ENCODE measurements around the gene EPOP.

The EPOP gene

DNA sequence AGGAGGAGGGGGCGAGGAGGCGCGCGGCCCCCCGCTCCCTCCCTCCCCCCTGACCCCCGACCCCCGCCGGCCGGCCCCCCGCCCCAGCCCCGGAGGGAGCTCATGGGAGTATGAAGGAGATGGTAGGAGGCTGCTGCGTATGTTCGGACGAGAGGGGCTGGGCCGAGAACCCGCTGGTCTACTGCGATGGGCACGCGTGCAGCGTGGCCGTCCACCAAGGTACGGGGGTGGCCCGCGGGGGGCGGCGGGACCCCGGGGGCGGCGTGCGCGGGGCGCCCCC is 30.7 kb upstream of the EPOP start:
- no peak for FAIRE-seq

DNA sequence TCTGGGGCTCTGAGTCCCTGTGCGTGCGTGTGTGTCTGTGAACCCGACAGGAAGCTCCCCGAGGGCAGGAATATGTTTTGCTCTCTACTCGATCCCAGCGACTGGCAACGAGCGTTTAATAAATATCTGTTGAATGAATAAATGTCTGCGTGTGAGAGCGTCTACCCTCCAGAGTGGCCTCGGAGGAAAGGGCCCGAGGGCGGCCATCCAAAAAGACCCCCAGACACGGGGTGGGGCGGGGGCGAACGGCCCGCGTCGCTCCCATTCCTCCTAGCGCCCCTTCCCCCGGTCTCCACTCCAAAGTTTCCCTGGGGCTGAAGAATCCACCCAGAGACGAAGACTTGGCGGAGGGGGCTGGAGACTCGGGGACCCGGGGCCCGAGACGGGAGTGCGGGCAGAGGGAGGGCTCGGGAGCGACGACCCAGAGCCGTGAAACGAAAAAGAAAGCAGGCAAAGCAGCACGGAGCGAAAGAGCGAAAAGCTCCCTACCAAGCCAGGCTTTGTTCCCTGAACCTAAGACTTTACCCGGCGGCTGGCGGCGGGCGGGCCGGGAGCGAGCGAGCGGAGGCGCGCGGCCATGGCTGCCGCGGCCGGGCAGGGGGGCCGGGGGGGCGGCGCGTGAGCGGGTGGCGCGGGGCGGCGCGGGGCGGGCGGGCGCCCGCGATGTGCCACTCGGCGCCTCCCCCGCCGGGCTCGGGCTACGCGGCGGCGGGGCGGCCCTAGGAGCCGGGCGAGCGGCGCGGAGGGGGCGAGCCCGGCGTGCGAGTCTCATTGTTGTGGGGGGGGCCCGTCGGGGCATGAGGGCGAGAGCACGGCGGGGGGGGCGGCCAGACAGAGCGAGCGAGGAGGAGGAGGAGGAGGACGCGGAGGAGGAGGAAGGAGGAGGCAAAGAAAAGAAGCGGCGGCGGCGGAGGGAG is 30.1 kb upstream of the EPOP start, which contains the start of gene MLLT6:
Gene MLLT6, plus strand, starts transcription at position 668 of the 917 bp plus-strand sequence. CDS start 360 bp downstream, outside the sequence.
- no peak for FAIRE-seq

DNA sequence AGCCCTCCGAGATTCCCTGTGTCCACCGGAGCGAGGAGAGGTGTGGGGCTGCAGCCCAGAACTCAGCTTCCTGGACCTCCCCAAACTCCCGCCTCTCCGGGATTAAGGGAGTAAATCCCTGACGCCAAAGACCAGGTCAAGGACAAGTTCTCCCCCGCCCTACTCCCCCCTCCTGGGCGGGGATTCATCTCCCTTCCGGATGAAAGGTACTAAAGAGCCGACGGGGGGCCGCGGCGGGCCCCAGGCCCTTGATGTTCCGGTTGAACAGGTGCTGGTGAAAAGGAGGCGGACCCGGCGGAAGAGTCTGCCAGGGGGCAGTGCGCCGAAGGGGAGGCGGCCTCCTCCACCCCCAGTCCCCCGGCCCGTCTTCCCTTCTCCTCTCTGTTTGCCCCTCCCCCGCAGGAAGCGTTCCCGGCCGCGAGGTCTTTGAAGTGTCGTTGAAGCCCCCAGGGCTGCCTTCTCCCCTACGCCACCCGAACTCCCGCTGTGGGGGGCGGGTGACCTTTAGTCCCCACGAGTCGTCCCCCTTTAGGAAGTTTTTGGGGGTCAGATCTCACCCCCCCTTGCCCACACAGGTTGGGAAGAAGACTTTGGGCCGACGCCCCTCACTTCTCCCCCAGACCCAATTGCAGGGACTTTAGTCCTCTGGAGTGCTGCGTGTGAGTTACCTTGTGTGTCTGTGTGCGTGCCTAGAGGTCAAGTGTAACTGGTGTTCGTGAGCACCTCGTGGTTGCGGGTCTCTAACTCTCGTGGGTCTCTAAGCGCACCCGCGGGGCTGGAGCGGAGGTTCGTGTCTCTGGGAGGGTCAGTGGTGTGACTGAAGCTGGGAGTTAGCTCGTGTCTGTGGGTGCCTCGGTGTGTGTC is 29.2 kb upstream of the EPOP start:
- no peak for FAIRE-seq

DNA sequence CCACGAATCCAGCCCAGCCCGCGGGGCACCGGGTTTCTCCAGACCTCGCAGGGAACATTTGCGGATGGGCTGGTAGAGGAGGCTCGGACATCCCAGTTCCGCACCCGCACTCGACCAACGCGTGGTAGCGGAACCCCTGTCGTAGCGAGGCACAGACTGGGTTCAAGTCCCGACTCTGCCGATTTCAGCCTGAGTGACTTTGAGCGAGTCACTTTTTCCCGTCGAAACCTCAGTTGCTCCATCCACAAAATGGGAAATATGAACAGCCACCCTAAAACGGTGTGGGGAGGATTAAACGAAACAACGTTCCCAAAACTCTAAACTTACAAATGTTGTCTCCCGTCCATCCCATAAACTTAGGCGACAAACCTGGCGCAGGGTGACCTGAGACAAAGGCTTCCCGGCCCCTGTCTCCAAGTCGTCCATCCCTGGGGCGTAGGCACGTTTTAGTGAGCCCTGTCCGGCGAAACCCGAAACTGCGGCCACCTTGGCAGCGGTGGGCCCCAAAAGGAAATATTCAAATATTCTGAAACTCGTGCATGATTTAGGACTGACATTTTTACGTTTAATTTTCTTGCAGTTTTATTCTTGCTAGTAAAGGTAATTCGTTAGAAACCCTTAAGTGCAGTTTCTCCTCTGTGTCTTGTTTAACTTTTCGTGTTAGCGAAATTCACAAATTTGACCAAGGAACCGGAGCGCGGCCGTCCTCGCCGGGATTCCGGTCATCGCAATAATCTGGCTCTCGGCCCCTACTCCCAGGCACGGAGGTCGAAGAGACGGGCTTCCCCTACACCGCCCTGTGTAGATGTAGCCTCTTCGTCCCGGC is 28.4 kb upstream of the EPOP start:
- FAIRE-seq: no peak

DNA sequence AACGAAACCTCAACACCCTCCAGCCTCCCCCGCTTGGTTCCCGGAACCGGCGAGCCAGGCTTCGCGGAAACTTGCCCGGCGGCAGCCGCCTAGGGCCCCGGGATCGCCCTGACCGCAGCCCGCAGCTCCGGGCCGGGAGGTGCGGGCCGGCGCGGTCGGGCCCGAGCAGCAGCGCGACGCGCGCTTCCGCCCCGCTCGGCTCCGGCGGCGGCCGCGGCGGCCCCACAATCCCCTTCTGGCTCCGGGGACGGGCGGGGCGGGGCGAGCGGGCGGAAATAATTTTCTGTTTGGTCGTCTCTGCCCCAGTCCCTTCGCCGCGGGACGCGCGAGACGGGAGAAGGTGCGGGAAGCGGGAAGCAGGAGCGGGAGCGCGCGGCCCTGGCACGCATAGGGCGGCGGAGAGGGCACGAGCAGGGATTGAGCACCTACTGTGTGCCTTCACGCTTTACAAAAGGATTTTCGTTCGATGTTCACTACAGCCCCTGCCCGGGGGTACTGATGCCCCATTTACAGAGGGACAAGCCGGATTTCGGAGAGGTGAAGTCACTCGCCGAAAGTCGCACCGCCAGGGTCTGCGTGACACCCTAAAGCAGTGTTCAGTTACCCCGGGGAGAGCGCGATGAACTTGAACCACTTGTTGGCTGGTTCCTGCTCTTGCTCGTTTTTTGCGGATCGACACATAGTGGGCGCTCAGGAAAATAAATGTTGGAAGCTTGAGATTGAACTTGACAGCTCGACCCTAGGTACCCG is 27.6 kb upstream of the EPOP start:
- FAIRE-seq: no peak

DNA sequence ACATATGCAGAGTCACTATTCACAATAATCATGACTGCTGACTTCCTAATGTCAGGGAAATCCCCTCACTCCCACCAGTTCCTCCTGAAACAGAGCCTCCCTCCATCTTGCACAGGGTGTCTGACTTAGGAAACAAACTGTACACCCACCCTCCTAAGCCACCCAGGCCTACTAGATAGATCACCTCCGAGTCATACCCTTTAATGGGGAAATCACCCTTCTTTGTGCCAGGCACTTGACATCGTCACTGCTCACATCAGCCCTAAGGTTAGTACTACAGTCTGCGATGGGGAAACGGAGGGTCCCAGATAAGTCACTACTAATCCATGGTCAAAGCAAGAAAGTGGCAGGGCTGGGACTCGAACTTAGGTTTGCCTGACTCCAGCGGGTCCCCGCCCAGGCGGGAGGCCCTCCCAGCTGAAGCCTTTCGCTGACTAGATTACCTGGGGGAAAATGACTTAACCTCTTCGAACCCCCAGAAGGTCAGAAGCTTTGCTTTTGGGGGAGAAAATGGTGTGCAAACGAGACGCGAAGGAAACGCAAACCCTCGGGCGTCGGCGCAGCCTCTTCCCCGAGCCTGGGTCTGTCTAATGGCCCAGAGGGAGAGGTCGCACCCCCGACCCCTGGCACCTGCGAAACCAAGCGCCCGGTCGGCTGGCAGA is 26.9 kb upstream of the EPOP start:
- no peak for FAIRE-seq

DNA sequence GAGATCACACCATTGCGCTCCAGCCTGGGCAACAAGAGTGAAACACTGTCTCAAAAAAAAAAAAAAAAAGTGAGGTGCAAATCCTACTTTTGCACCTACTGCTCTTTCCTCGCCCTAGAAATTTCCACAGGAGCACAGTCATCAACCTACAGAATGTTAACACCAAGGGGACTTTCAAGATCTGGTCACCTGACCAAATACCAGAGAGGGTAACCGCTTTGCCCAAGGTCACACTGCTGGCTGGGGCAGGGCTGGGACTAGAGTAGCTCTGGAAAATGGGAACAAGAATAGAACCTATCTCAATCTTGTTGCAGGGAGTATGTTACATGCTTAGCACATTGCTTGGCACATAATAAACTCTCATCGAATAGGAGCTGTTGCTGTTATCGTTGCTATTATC is 24.0 kb upstream of the EPOP start:
- FAIRE-seq: no peak

DNA sequence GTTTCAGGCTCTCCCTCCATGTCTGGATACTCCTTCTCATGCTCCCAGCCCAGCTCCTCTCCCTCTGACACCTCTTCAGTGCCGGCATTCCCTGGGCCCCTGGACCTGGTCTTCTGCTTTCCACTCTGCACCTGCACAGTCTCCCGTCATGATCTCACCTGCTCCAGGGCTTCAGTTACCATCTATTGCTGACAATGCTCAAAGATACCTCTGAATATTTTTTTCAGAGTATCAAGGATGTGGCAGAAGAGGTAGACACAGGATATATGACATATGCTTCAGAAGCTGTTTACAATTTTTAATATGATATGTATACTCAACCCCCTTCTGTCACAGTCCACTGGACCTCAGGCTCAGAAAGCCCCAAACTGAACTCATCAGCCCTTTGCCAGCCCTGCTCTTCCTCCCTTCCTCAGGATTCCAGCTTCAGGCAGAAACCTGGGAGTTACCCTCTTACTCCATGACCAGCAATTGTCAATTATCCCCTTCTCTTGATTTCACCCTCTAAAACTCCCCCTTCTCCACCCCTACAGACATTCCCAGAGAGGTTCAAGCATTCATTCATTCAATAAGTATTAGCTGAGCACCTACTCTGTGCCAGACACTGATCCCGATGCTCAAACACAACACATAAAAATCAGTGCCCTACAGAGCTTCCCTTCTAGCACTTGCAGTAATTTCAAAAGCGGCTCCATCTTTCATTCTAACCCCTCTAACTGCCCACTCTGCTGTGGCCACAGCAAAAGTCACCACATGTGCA is 22.5 kb upstream of the EPOP start:
- FAIRE-seq: no peak

DNA sequence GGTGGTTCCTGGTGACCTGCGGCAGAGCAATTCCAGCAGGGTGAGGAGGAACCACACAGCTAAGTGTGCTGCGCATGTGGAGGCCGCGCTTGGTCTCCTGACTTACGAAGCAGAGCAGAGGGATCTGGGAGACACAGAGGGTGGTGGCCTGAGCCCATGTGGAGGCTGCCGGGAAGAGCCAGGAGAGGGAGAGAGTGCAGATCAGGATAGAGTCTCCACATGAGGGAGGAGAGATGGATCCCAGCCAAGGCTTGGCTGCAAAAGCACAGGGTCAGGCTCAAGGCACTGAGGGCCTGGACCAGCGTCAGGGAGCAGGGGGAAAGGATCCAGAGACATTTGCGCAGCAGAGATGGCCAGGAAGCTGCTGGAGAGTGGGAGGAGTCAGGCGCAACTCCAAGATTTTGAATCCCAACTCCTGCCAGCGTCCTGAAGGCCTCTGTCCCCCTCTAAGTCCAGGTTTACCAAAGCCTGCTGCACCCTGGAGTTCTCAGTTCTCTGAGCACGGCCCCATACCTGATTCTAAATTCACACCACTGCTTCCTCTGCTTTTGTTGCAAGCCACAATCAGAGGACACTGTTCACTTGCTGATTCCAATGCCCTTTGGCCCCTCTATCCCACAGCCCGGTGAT is 19.1 kb upstream of the EPOP start:
- FAIRE-seq: no peak

DNA sequence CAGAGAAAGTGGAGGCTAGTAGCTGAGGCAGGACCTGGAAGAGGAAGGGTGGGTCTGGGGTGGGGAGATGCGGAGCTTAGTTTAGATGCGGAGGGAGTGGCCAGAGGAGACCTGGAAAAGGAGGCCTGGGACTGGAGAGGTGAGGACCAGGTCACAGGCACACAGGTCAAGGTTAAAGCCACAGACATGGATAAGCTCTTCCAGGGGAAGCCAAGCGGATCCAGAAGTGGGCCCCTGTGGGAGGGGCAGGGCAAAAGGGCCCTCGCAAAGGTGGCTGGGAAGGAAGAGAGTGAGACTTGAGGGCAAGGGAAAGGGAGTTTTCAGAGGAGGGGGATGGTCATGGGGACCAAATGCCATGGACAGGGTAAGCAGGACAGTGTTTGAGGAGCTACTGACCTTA is 16.4 kb upstream of the EPOP start:
- FAIRE-seq: no peak

DNA sequence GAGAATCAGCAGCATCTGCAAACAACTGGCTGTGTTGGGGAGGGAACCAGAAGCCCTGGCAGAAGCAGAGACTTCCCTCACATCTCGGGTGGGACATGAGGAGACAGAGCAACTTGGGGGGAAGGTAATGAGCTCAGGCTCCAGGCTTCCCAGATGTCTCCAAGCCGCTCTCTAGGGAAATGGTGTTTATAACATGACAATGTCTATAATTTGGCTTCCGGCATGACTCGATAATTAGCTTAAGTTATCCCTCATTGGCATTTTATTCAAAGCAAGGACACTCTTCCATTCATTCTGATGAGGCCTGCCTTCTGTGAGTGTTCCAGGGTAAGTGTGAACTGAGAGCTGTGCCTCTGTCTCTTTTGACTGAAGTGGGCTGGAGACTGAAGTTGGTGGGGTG is 15.6 kb upstream of the EPOP start:
- FAIRE-seq: no peak

DNA sequence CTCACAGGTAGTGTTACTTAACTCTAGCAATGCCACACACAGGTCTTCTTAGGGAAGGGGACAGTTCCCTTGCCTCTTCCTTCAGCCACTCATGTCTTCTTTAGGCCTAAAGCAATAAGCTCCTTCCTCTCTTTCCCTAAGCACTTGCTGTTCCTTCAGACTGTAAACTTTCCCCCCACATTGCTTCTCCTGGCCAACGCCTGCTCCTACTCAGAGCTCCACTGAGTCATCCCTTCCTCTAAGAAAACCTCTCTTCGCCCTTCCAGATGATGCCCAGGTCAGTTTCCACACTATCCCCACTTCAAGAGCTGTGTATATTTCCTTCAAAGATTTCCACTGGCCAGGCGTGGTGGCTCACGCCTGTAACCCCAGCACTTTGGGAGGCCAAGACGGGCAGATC is 12.5 kb upstream of the EPOP start:
- FAIRE-seq: no peak

DNA sequence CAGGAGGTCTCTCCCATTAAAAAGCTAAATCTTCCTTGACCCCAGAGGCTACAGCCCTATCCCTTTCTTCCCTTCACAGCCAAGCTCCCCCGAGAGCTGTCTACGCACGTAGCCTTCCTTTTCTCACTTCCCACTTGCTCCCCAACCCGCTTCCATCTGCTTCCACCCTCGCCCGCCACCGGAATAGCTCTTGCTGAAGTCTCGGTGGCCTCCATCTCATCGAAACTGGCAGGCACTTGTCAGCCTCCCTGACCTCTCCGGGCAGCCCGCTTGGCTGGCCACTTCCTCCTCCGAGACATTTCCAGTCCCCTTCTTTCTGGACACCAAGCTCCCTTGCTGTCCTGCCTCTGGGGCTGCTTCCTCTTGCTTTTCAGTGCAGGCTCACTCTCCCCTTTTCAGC is 10.7 kb upstream of the EPOP start:
- no peak for FAIRE-seq

DNA sequence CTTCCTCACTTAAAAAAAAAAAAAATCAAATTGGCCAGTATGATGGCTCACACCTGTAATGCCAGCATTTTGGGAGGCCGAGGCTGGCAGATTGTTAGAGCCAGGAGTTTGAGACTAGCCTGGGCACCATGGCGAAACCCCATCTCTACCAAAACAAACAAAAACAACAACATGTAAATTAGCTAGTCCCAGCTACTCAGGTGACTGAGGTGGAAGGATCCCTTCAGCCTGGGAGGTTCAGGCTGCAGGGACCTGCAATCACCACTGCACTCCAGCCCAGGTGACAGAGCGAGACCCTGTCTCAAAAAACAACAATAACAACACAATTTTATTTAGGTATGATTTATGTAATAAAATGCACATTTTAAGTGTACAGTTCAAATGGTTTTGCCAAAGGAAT is 6.3 kb upstream of the EPOP start:
- no peak for FAIRE-seq

DNA sequence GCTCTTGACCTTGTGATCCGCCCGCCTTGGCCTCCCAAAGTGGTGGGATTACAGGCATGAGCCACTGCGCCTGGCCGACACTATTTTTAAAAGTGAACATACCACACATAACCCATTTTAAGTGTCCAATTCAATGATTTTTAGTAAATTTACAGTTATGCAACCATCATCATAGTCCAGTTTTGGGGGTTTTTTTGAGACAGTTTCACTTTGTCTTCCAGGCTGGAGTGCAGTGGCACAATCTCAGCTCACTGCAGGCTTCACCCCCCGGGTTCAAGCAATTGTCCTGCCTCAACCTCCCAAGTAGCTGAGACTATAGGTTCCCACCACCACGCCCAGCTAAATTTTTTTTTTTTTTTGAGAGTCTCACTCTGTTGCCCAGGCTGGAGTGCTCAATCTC is 3.1 kb upstream of the EPOP start:
- no peak for FAIRE-seq

DNA sequence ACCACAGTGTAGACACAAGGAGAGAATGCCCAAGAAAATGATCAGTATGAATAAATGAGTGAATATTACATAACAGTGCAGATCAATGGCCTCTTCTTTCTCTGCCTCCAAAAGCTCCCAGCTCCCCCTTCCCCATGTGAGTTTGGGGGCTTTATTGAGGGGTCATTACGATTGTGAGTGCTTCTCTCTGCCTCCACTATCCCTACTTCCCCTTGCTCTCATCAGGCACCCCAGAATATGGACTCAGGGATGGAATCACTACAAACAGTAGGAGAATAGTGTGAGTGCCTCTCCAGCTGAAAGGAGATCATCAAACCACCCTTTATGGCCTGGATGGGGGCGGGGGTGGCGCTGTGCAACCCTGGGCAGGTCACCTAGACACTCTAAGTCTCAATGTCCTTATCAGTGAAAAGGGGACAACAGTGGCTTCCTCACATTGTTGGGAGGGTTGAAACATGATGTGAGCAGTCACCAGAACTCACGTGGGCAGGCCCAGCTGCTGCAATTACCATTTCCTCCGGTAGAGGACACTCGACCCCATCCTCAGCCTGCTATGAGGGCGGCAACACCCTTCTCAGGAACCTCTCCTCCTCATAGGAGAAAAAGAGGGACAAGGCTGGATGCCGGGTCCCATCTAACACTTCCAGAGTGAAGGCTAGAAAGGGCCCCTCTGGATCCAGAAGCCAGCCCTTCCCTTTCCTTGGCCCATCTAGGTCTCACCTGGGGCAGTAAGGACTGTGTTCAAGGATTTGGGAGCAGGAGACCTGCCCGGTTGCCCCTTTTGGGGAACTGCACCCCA is 2.1 kb upstream of the EPOP start:
- FAIRE-seq: no peak

DNA sequence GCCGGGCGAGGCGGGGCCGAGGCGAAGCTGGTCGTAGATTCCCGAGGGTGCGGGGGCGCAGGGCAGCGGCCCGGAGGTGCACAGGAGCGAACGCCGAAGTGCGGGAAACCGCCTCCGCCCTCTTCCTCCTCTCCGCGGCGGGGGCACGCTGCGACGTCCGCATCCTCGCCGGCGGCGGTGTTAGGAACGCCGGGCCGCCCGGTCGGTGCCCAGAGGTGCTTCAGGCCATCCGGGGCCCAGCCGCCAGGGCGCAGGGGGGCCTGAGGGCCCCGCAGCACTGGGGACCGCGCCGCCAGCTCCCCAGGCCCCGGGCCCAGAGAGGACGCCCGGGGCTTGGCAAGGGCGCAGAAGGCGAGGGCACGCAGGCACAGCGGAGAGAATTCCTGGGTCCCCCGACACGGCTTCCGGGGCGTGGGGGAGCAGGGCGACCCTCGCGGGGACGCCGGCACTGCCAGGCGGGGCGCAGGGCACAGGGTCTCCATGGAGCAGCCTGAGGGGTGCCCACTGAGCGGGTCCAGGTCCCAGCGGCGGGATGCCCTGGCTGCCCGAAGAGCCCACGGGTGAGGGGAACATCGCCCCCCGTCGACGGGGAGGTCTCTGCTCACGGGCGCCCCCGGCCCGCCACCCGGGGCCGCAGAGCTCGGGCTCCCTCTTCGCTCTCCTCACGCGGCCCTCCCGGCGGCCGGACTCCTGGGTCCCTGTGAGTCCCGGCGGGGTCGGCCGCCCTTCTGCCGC is 576 bp downstream of the EPOP start:
- no peak for FAIRE-seq

DNA sequence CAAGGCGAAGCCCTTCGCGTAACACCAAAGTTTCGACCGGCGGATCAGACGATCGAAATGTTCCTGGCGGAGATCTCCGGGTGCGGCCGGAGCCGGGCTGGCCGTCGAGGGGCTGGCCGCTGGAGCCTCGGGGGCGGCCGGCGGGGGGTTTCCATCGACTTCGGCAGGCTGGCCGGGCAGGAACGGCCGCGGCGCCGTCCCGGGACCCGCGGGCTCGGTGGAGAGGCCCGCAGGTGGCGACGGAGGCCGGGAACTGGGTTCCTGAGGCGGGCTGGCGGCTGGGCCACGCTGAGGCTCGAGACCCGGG is 1.1 kb downstream of the EPOP start:
- FAIRE-seq: no peak

Measured in G401.6 (cell line).